Activated CD4-positive, alpha-beta T cell treated with anti-CD3 and anti-CD28 coated beads for 36 hours (primary cell): ENCODE measurements around the gene EPB41. TPM values are rescaled to one million over a fixed set of nuclear protein-coding genes. Genes with fewer than 3 reads are reported as not detected.
"Not testable (repeated sequence)": the region's sequence is repeated elsewhere in the genome, so short reads cannot be mapped to it uniquely, and the experiment has no call there.

Experiments
- ATAC-seq: fragments of 200-7000 bp; cut with Tn5 transposase; one replicate; pipeline ENCODE4 v1.10.0; 2021; ENCODE audit warnings: mild to moderate bottlenecking, moderate library complexity
- CTCF ChIA-PET: fragments of 350-600 bp; sonication (Branson Sonifier 250); formaldehyde crosslinking; loops from one replicate; lab custom pipeline; 2021; ENCODE audit warnings: antibody characterized with exemption; lab: Charles Lee
- POLR2A ChIA-PET: fragments of 350-600 bp; sonication (Branson Sonifier 250); formaldehyde crosslinking; loops from one replicate; lab custom pipeline; 2021; ENCODE audit warnings: antibody characterized with exemption, inconsistent platforms; lab: Charles Lee
- DNase-seq: peaks from one replicate; pipeline ENCODE4 v3.0.0-alpha.2; 2020
- H3K27ac Mint-ChIP-seq: one replicate; pipeline ENCODE4 v1.8.0; 2021; ENCODE audit warnings: mixed read lengths
- H3K27me3 Mint-ChIP-seq: one replicate; pipeline ENCODE4 v1.8.0; 2021; ENCODE audit warnings: mixed read lengths
- H3K36me3 Mint-ChIP-seq: one replicate; pipeline ENCODE4 v1.8.0; 2021; ENCODE audit warnings: low read depth, mixed read lengths
- H3K4me1 Mint-ChIP-seq: one replicate; pipeline ENCODE4 v1.8.0; 2021; ENCODE audit warnings: mixed read lengths
- H3K4me3 Mint-ChIP-seq: one replicate; pipeline ENCODE4 v1.8.0; 2021; ENCODE audit warnings: mild to moderate bottlenecking, moderate library complexity, mixed read lengths
- H3K9me3 Mint-ChIP-seq: one replicate; pipeline ENCODE4 v1.8.0; 2021; ENCODE audit warnings: low read depth, mixed read lengths
- intact Hi-C, 2 experiments: fragments of 100-400 bp; cut with DNase I in 1 of 2; cut with micrococcal nuclease in 1 of 2; formaldehyde crosslinking; loops; one replicate each; pipeline versions ENCODE4 v1.14.2 to v1.15.1; 2022 to 2024; cut with DNase I, micrococcal nuclease
- total RNA-seq, 2 experiments: library from RNA; stranded (reverse); gene quantifications; one replicate each; pipeline ENCODE4 v1.2.3, GENCODE V29; 2021

EPB41 gene
- total RNA-seq, 2 experiments from 2014 or later = 75.5 to 130 TPM

GRCh38 chr1:29081201-29081600 is 166.8 kb downstream of the EPB41 start:
- DNase-seq = no peak
- Mint-ChIP-seq H3K27me3 (no peaks in the 10 kb centered on the region), H3K27ac (no peak overlapping the region)

GRCh38 chr1:29082519-29082918 is 168.2 kb downstream of the EPB41 start:
- H3K4me1 Mint-ChIP-seq = peaks cover 13% of the 10 kb centered on the region
- H3K36me3 Mint-ChIP-seq = peaks cover 6% of the 10 kb centered on the region
- no peaks in the 10 kb centered on the region for H3K27me3 Mint-ChIP-seq
- ChIA-PET CTCF (interaction anchor here (0.5 to 1.2 kb wide), 3 partner anchors 198 to 1410 kb away, joined by 3 to 5 read pairs (median 4); partner anchors contain the start of gene IFI6), POLR2A (no interaction called here)
- intact Hi-C loops = no loop called here
- DNase-seq (no peak), ATAC-seq (no peak)
- no peaks in the 10 kb centered on the region for H3K9me3 Mint-ChIP-seq
- H3K27ac Mint-ChIP-seq = no peak overlapping the region
- no peak overlapping the region for H3K4me3 Mint-ChIP-seq

More at GRCh38 chr1:29081201-29081600, 166.8 kb downstream of the EPB41 start:
- intact Hi-C loops = no loop called here
- no peaks in the 10 kb centered on the region for H3K9me3 Mint-ChIP-seq
- CTCF ChIA-PET = interaction anchor here (1.2 to 1.6 kb wide), 3 partner anchors 10 to 204 kb away, joined by 3 to 7 read pairs (median 5); no protein-coding TSS in a partner anchor
- POLR2A ChIA-PET = no interaction called here
- peaks cover 8% of the 10 kb centered on the region for H3K36me3 Mint-ChIP-seq
- H3K4me1 Mint-ChIP-seq = peaks cover 13% of the 10 kb centered on the region
- no peak overlapping the region for H3K4me3 Mint-ChIP-seq
- ATAC-seq = no peak

GRCh38 chr1:29083317-29084195 is 169.2 kb downstream of the EPB41 start:
- no peaks in the 10 kb centered on the region for H3K27me3 Mint-ChIP-seq
- H3K4me3 Mint-ChIP-seq = no peak overlapping the region
- H3K36me3 Mint-ChIP-seq = peaks cover 7% of the 10 kb centered on the region
- no peak overlapping the region for H3K27ac Mint-ChIP-seq
- H3K4me1 Mint-ChIP-seq = peaks cover 13% of the 10 kb centered on the region
- intact Hi-C loops = no loop called here
- no peak for ATAC-seq
- no peaks in the 10 kb centered on the region for H3K9me3 Mint-ChIP-seq
- ChIA-PET CTCF (interaction anchor here (0.5 kb wide), 1 partner anchor 310 kb away, joined by 4 read pairs; no protein-coding TSS in a partner anchor), POLR2A (no interaction called here)
- no peak for DNase-seq

- Mint-ChIP-seq H3K27ac (no peak overlapping the region), H3K36me3 (peaks cover 8% of the 10 kb centered on the region), H3K4me3 (no peak overlapping the region), H3K9me3 (no peaks in the 10 kb centered on the region), H3K27me3 (no peaks in the 10 kb centered on the region), H3K4me1 (peaks cover 13% of the 10 kb centered on the region)
- intact Hi-C loops = no loop called here
- no peak for DNase-seq
- no peak for ATAC-seq
- CTCF ChIA-PET = interaction anchor here (0.5 kb wide), 1 partner anchor 311 kb away, joined by 4 read pairs; no protein-coding TSS in a partner anchor
- POLR2A ChIA-PET = no interaction called here
Observed at GRCh38 chr1:29084196-29084521, 169.8 kb downstream of the EPB41 start.

GRCh38 chr1:29090937-29091618 is 176.7 kb downstream of the EPB41 start:
- ATAC-seq = no peak
- CTCF ChIA-PET = interaction anchor here (0.5 to 1.1 kb wide), 2 partner anchors 27 to 293 kb away, joined by 3 to 4 read pairs; no protein-coding TSS in a partner anchor
- Mint-ChIP-seq H3K4me3 (no peak overlapping the region), H3K27ac (no peak overlapping the region), H3K27me3 (no peaks in the 10 kb centered on the region), H3K4me1 (peaks cover 2% of the 10 kb centered on the region), H3K36me3 (peaks cover 35% of the 10 kb centered on the region), H3K9me3 (peaks cover 4% of the 10 kb centered on the region)
- DNase-seq = no peak
- intact Hi-C loops = no loop called here
- POLR2A ChIA-PET = no interaction called here

- H3K27me3 Mint-ChIP-seq, ATAC-seq, intact Hi-C loops, H3K4me1 Mint-ChIP-seq, CTCF ChIA-PET, DNase-seq, H3K27ac Mint-ChIP-seq, H3K9me3 Mint-ChIP-seq, POLR2A ChIA-PET, H3K4me3 Mint-ChIP-seq: not testable (repeated sequence)
- H3K36me3 Mint-ChIP-seq = peaks cover 39% of the 10 kb centered on the region
Observed at GRCh38 chr1:29092704-29093103, 178.3 kb downstream of the EPB41 start.

- intact Hi-C loops = no loop called here
- H3K4me1 Mint-ChIP-seq = peaks cover 7% of the 10 kb centered on the region
- POLR2A ChIA-PET = no interaction called here
- DNase-seq (no peak), ATAC-seq (no peak)
- H3K36me3 Mint-ChIP-seq = peaks cover 41% of the 10 kb centered on the region
- no peak overlapping the region for H3K4me3 Mint-ChIP-seq
- no peak overlapping the region for H3K27ac Mint-ChIP-seq
- no peaks in the 10 kb centered on the region for H3K27me3 Mint-ChIP-seq
- peaks cover 4% of the 10 kb centered on the region for H3K9me3 Mint-ChIP-seq
- CTCF ChIA-PET = no interaction called here
Observed at GRCh38 chr1:29094433-29094832, 180.1 kb downstream of the EPB41 start.

GRCh38 chr1:29094954-29095353 is 180.6 kb downstream of the EPB41 start:
- no peaks in the 10 kb centered on the region for H3K27me3 Mint-ChIP-seq
- no peak for ATAC-seq
- ChIA-PET POLR2A (no interaction called here), CTCF (no interaction called here)
- DNase-seq = no peak
- H3K36me3 Mint-ChIP-seq = peaks cover 41% of the 10 kb centered on the region
- intact Hi-C loops = no loop called here
- H3K4me3 Mint-ChIP-seq = no peak overlapping the region
- peaks cover 4% of the 10 kb centered on the region for H3K9me3 Mint-ChIP-seq
- peaks cover 7% of the 10 kb centered on the region for H3K4me1 Mint-ChIP-seq
- no peak overlapping the region for H3K27ac Mint-ChIP-seq

- intact Hi-C loops = no loop called here
- no peak for ATAC-seq
- Mint-ChIP-seq H3K27ac (peak overlapping the region; percentile 49), H3K9me3 (peaks cover 4% of the 10 kb centered on the region), H3K27me3 (no peaks in the 10 kb centered on the region), H3K36me3 (peaks cover 36% of the 10 kb centered on the region), H3K4me1 (peaks cover 7% of the 10 kb centered on the region), H3K4me3 (no peak overlapping the region)
- ChIA-PET POLR2A (no interaction called here), CTCF (no interaction called here)
- DNase-seq = no peak
Observed at GRCh38 chr1:29096231-29096886, 182.0 kb downstream of the EPB41 start.

- H3K4me3 Mint-ChIP-seq = no peak overlapping the region
- no peak for DNase-seq
- ATAC-seq = no peak
- H3K4me1 Mint-ChIP-seq = peaks cover 7% of the 10 kb centered on the region
- no peaks in the 10 kb centered on the region for H3K27me3 Mint-ChIP-seq
- intact Hi-C loops = no loop called here
- peaks cover 21% of the 10 kb centered on the region for H3K36me3 Mint-ChIP-seq
- no peak overlapping the region for H3K27ac Mint-ChIP-seq
- CTCF ChIA-PET = no interaction called here
- POLR2A ChIA-PET = no interaction called here
- H3K9me3 Mint-ChIP-seq = no peaks in the 10 kb centered on the region
Observed at GRCh38 chr1:29099286-29099685, 184.9 kb downstream of the EPB41 start.

- no peak overlapping the region for H3K27ac Mint-ChIP-seq
- no peaks in the 10 kb centered on the region for H3K27me3 Mint-ChIP-seq
- no peak for DNase-seq
- POLR2A ChIA-PET = no interaction called here
- H3K4me3 Mint-ChIP-seq = no peak overlapping the region
- peaks cover 7% of the 10 kb centered on the region for H3K4me1 Mint-ChIP-seq
- H3K9me3 Mint-ChIP-seq = no peaks in the 10 kb centered on the region
- H3K36me3 Mint-ChIP-seq = peaks cover 21% of the 10 kb centered on the region
- intact Hi-C loops = no loop called here
- no peak for ATAC-seq
- CTCF ChIA-PET = interaction anchor here (1.0 kb wide), 2 partner anchors 67 to 223 kb away, joined by 4 to 6 read pairs; no protein-coding TSS in a partner anchor
Observed at GRCh38 chr1:29100487-29100886, 186.1 kb downstream of the EPB41 start.
